Vagina (tissue), 2 donors: ENCODE data around the gene PER3. TPM values are rescaled to one million over a fixed set of nuclear protein-coding genes. Genes with fewer than 3 reads are reported as not detected.

ENCODE experiments used
- DNase-seq, 2 donors: peaks; one replicate each; pipeline ENCODE4 v3.0.0-alpha.2; 2017; ENCODE audit errors: extremely low spot score in 2 of 2
- H3K27ac ChIP-seq: fragments of 200-600 bp; sonication (generic); one replicate; pipeline ENCODE4 v1.5.1; 2019
- H3K27me3 ChIP-seq: fragments of 200-600 bp; sonication (generic); one replicate; pipeline ENCODE4 v1.5.1; 2019
- H3K36me3 ChIP-seq, 2 donors: fragments of 200-600 bp; sonication (generic); one replicate each; pipeline ENCODE4 v1.5.1; 2017 to 2019
- H3K4me1 ChIP-seq: fragments of 200-600 bp; sonication (generic); one replicate; pipeline ENCODE4 v1.5.1; 2019
- H3K4me3 ChIP-seq, 2 donors: fragments of 200-600 bp; sonication (generic); 1 replicate in 1 of 2; 2 replicates in 1 of 2; pipeline ENCODE4 v1.5.1; 2016 to 2019
- H3K9me3 ChIP-seq: fragments of 200-600 bp; sonication (generic); one replicate; pipeline ENCODE4 v1.5.1; 2019
- POLR2A ChIP-seq, 2 donors: fragments of 450-650 bp; IDR thresholded peaks; one replicate each; pipeline ENCODE4 v1.6.1; 2017; ENCODE audit warnings: antibody characterized with exemption in 2 of 2, mild to moderate bottlenecking in 2 of 2, moderate library complexity in 2 of 2
- POLR2AphosphoS5 ChIP-seq, 2 donors: sonication (generic); formaldehyde crosslinking; IDR thresholded peaks; one replicate each; pipeline ENCODE4 v1.9.0; 2017; ENCODE audit warnings: antibody characterized with exemption in 2 of 2, mild to moderate bottlenecking in 2 of 2, low read depth in 1 of 2; ENCODE audit not compliant: insufficient read depth in 1 of 2
- intact Hi-C: fragments of 100-400 bp; cut with DNase I; formaldehyde crosslinking; loops from one replicate; pipeline ENCODE4 v1.15.1; 2023
- total RNA-seq: library from RNA; depleted of rRNA; stranded (reverse); fragments of >200 nt; gene quantifications from one replicate; pipeline ENCODE4 v1.2.3, GENCODE V29; 2016
- TF ChIP-seq, protein P1 (sequence below), 3 experiments: fragments of 450-650 bp in 2 of 3; fragments of 200-600 bp in 1 of 3; sonication (generic) in 1 of 3; IDR thresholded peaks; one replicate each; pipeline ENCODE4 v1.5.1; 2017 to 2019; ENCODE audit warnings: antibody characterized with exemption in 3 of 3, mild to moderate bottlenecking in 2 of 3, moderate library complexity in 2 of 3

PER3 gene
- total RNA-seq, 1 donor from 2014 or later = 24.6 TPM

DNA sequence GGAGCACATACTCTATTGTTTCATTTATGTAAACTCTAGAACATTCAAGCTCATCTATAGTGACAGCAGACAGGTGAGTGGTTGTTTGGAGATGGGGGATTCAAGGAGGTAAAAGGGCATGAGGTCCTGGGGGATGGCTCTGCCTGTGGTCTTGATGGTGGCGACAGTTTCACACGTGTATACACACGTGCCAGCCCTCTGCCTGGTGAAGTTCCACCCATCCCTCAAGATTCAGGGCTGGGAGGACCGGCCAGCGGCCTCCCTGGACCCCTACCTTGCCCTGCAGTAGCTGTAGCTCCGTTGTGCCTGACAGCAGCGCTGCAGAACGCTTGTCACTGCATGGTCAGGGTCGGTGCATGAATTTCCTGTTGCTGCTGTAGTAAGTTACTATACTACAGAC lies 107.7 kb downstream of the PER3 start:
- Histone ChIP-seq H3K36me3 (no peaks in the 10 kb centered on the region), H3K27ac (no peak overlapping the region), H3K4me1 (no peaks in the 10 kb centered on the region), H3K27me3 (no peaks in the 10 kb centered on the region), H3K4me3 (no peak overlapping the region), H3K9me3 (no peaks in the 10 kb centered on the region)
- TF ChIP-seq POLR2A (IDR thresholded peaks at IDR 0.05) (no peak), POLR2AphosphoS5 (IDR thresholded peaks at IDR 0.05; ENCODE audit: insufficient read depth in 1 of 2, low read depth in 1 of 2) (no peak)
- TF ChIP-seq, protein P1, sequence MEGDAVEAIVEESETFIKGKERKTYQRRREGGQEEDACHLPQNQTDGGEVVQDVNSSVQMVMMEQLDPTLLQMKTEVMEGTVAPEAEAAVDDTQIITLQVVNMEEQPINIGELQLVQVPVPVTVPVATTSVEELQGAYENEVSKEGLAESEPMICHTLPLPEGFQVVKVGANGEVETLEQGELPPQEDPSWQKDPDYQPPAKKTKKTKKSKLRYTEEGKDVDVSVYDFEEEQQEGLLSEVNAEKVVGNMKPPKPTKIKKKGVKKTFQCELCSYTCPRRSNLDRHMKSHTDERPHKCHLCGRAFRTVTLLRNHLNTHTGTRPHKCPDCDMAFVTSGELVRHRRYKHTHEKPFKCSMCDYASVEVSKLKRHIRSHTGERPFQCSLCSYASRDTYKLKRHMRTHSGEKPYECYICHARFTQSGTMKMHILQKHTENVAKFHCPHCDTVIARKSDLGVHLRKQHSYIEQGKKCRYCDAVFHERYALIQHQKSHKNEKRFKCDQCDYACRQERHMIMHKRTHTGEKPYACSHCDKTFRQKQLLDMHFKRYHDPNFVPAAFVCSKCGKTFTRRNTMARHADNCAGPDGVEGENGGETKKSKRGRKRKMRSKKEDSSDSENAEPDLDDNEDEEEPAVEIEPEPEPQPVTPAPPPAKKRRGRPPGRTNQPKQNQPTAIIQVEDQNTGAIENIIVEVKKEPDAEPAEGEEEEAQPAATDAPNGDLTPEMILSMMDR (IDR thresholded peaks at IDR 0.05) = no peak
- DNase-seq = no peak
- intact Hi-C loops = no loop called here

GRCh38 chr1:7893529-7894180 lies 109.6 kb downstream of the PER3 start:
- no peaks in the 10 kb centered on the region for H3K36me3 ChIP-seq
- H3K4me1 ChIP-seq = no peaks in the 10 kb centered on the region
- DNase-seq = no peak
- no peak overlapping the region for H3K27ac ChIP-seq
- TF ChIP-seq POLR2A (IDR thresholded peaks at IDR 0.05) (no peak), POLR2AphosphoS5 (IDR thresholded peaks at IDR 0.05; ENCODE audit: insufficient read depth in 1 of 2, low read depth in 1 of 2) (no peak)
- TF ChIP-seq, protein P1 (IDR thresholded peaks at IDR 0.05) = no peak
- intact Hi-C loops = no loop called here
- no peak overlapping the region for H3K4me3 ChIP-seq
- no peaks in the 10 kb centered on the region for H3K27me3 ChIP-seq
- H3K9me3 ChIP-seq = no peaks in the 10 kb centered on the region

Other genes starting within 250 kb of the PER3 start
- gene VAMP3, start 13.0 kb upstream of the PER3 start, total RNA-seq = 59.2 TPM
- gene UTS2, start 68.8 kb downstream of the PER3 start, total RNA-seq = 5.4 TPM
- gene TNFRSF9, start 156.5 kb downstream of the PER3 start, total RNA-seq = not detected
- gene PARK7, start 177.4 kb downstream of the PER3 start, total RNA-seq = 119 TPM
- 160 TPM for gene ERRFI1, start 242.0 kb downstream of the PER3 start, total RNA-seq